H1 (cell line): ENCODE results near the gene SMAD1. TPM values are rescaled to one million over a fixed set of nuclear protein-coding genes. Genes with fewer than 3 reads are reported as not detected.
"Not testable (repeated sequence)": the region's sequence is repeated elsewhere in the genome, so short reads cannot be mapped to it uniquely, and the experiment has no call there.

Source experiments
- CTCF ChIA-PET: fragments of 300-600 bp; sonication (Branson Sonifier 250); formaldehyde crosslinking; loops from one replicate; lab custom pipeline; 2021; ENCODE audit not compliant: partially characterized antibody; lab: Charles Lee
- POLR2A ChIA-PET: fragments of 300-600 bp; sonication (Branson Sonifier 250); formaldehyde crosslinking; loops from one replicate; lab custom pipeline; 2021; ENCODE audit warnings: inconsistent platforms; ENCODE audit not compliant: partially characterized antibody; lab: Charles Lee
- DNase-seq, 2 experiments: peaks; one replicate each; pipeline versions ENCODE4 v3.0.0 to v3.0.0-alpha.2; 2010 to 2022; ENCODE audit warnings: low spot score in 2 of 2, low read depth in 1 of 2, mixed read lengths in 1 of 2
- FAIRE-seq: peaks from 2 replicates; lab custom pipeline; 2011; peaks lifted over from hg19 to GRCh38; lab: Jason Lieb, UNC
- H2AFZ ChIP-seq: 2 replicates; pipeline ENCODE4 v1.8.1; 2012; ENCODE audit warnings: low read length, inconsistent platforms
- H2AK5ac ChIP-seq: 2 replicates; pipeline ENCODE4 v1.6.1; 2013; ENCODE audit warnings: low read depth, low read length
- H2BK120ac ChIP-seq: replicated peaks from 2 replicates; pipeline ENCODE3; 2013; ENCODE audit warnings: low read depth, low read length, inconsistent platforms
- H2BK12ac ChIP-seq: 2 replicates; pipeline ENCODE4 v1.6.1; 2013; ENCODE audit warnings: low read depth, low read length
- H2BK15ac ChIP-seq: 2 replicates; pipeline ENCODE4 v1.6.1; 2013; ENCODE audit warnings: low read length
- H2BK20ac ChIP-seq: 2 replicates; pipeline ENCODE4 v1.6.1; 2013; ENCODE audit warnings: low read length
- H2BK5ac ChIP-seq: 2 replicates; pipeline ENCODE4 v1.6.1; 2013; ENCODE audit warnings: low read depth, low read length
- H3K14ac ChIP-seq: 2 replicates; pipeline ENCODE4 v1.6.1; 2013; ENCODE audit warnings: inconsistent platforms; ENCODE audit not compliant: insufficient read length
- H3K18ac ChIP-seq: 2 replicates; pipeline ENCODE4 v1.6.1; 2013; ENCODE audit warnings: low read length; ENCODE audit errors: extremely low read depth
- H3K23ac ChIP-seq: 2 replicates; pipeline ENCODE4 v1.6.1; 2013; ENCODE audit warnings: inconsistent platforms; ENCODE audit not compliant: insufficient read length
- H3K23me2 ChIP-seq: 2 replicates; pipeline ENCODE4 v1.6.1; 2013; ENCODE audit warnings: low read depth, low read length
- H3K27ac ChIP-seq: 2 replicates; pipeline ENCODE4 v1.6.1; 2011; ENCODE audit warnings: low read depth, low read length, inconsistent platforms
- H3K27me3 ChIP-seq, 4 experiments: replicated peaks in 1 of 4; 1 replicate in 1 of 4; 2 replicates in 3 of 4; pipeline versions ENCODE4 v1.6.1 to v1.8.1; 2011 to 2013; ENCODE audit warnings: low read length in 3 of 4, mild to moderate bottlenecking in 3 of 4, inconsistent platforms in 2 of 4, mixed read lengths in 2 of 4, moderate library complexity in 1 of 4; ENCODE audit not compliant: control insufficient read depth in 3 of 4, insufficient read depth in 3 of 4; ENCODE audit errors: extremely low read depth in 1 of 4
- H3K36me3 ChIP-seq, 4 experiments: 2 replicates each; pipeline versions ENCODE4 v1.6.1 to v1.8.1; 2011 to 2013; ENCODE audit warnings: mild to moderate bottlenecking in 4 of 4, low read length in 3 of 4, moderate library complexity in 2 of 4, control low read depth in 1 of 4, inconsistent platforms in 1 of 4; ENCODE audit not compliant: insufficient read depth in 4 of 4, control insufficient read depth in 2 of 4
- H3K4ac ChIP-seq: replicated peaks from 2 replicates; pipeline ENCODE3; 2013; ENCODE audit warnings: low read length, low read depth, mixed read lengths, inconsistent platforms; ENCODE audit not compliant: insufficient read length
- H3K4me1 ChIP-seq, 4 experiments: replicated peaks in 1 of 4; 1 replicate in 1 of 4; 2 replicates in 3 of 4; pipeline versions ENCODE4 v1.6.1 to v1.8.1; 2011 to 2013; ENCODE audit warnings: low read length in 3 of 4, inconsistent platforms in 2 of 4, mixed read lengths in 1 of 4; ENCODE audit not compliant: insufficient read depth in 4 of 4, control insufficient read depth in 3 of 4
- H3K4me2 ChIP-seq, 2 experiments: 2 replicates each; pipeline versions ENCODE4 v1.6.1 to v1.8.1; 2011 to 2013; ENCODE audit warnings: low read depth in 2 of 2, low read length in 2 of 2, control low read depth in 1 of 2, inconsistent platforms in 1 of 2, mild to moderate bottlenecking in 1 of 2; ENCODE audit not compliant: insufficient read depth in 1 of 2
- H3K4me3 ChIP-seq, 4 experiments: fragments of 200-600, 300-600 bp in 1 of 4; sonication (generic), shearing (Covaris generic), sonication (Bioruptor Twin) in 1 of 4; 2 replicates each; pipeline versions ENCODE4 v1.5.1 to v1.8.1; 2011 to 2016; ENCODE audit warnings: low read length in 4 of 4, low read depth in 3 of 4, control low read depth in 2 of 4, inconsistent platforms in 2 of 4, mild to moderate bottlenecking in 2 of 4, mixed read lengths in 1 of 4, moderate library complexity in 1 of 4; ENCODE audit not compliant: insufficient read depth in 2 of 4; ENCODE audit errors: extremely low read depth in 1 of 4
- H3K56ac ChIP-seq: replicated peaks from 2 replicates; pipeline ENCODE3; 2013; ENCODE audit warnings: low read depth, mild to moderate bottlenecking, mixed read lengths, low read length, inconsistent platforms; ENCODE audit not compliant: insufficient read length
- H3K79me1 ChIP-seq: 2 replicates; pipeline ENCODE4 v1.6.1; 2013; ENCODE audit warnings: low read depth, low read length, control low read depth
- H3K79me2 ChIP-seq, 2 experiments: 2 replicates each; pipeline versions ENCODE4 v1.6.1 to v1.8.1; 2012 to 2013; ENCODE audit warnings: low read length in 2 of 2, mild to moderate bottlenecking in 2 of 2, inconsistent platforms in 1 of 2; ENCODE audit not compliant: insufficient read depth in 2 of 2, control insufficient read depth in 1 of 2
- H3K9ac ChIP-seq, 4 experiments: replicated peaks in 1 of 4; 1 replicate in 1 of 4; 2 replicates in 3 of 4; pipeline versions ENCODE4 v1.6.1 to v1.8.1; 2011 to 2013; ENCODE audit warnings: low read depth in 3 of 4, low read length in 3 of 4, control low read depth in 2 of 4, mild to moderate bottlenecking in 2 of 4, moderate library complexity in 2 of 4, inconsistent platforms in 1 of 4; ENCODE audit errors: extremely low read depth in 1 of 4
- H3K9me3 ChIP-seq, 2 experiments: 2 replicates each; pipeline versions ENCODE4 v1.6.1 to v1.8.1; 2012 to 2013; ENCODE audit warnings: mild to moderate bottlenecking in 2 of 2, moderate library complexity in 2 of 2, control low read depth in 1 of 2, inconsistent platforms in 1 of 2, low read depth in 1 of 2, low read length in 1 of 2, mixed read lengths in 1 of 2; ENCODE audit not compliant: insufficient read depth in 2 of 2
- H4K20me1 ChIP-seq, 2 experiments: replicated peaks in 1 of 2; 2 replicates each; pipeline versions ENCODE3 to v1.8.1; 2011 to 2013; ENCODE audit warnings: inconsistent platforms in 2 of 2, low read length in 2 of 2, mild to moderate bottlenecking in 1 of 2; ENCODE audit not compliant: insufficient read depth in 2 of 2, control insufficient read depth in 1 of 2
- H4K5ac ChIP-seq: 2 replicates; pipeline ENCODE4 v1.6.1; 2013; ENCODE audit warnings: low read length, low read depth, mixed read lengths, inconsistent platforms; ENCODE audit not compliant: insufficient read length
- H4K8ac ChIP-seq: 2 replicates; pipeline ENCODE4 v1.8.0; 2013; ENCODE audit warnings: mild to moderate bottlenecking, moderate library complexity, low read length, inconsistent platforms; ENCODE audit not compliant: insufficient read depth; ENCODE audit errors: extremely low read depth
- H4K91ac ChIP-seq: replicated peaks from 2 replicates; pipeline ENCODE3; 2013; ENCODE audit warnings: low read length, mixed read lengths, inconsistent platforms; ENCODE audit not compliant: insufficient read length
- CHD2 ChIP-seq: IDR thresholded peaks from 2 replicates; pipeline ENCODE4 v1.6.1; 2012; ENCODE audit warnings: low read length, improper control_type of control experiment
- RAD21 ChIP-seq, 2 experiments: IDR thresholded peaks in 1 of 2; conservative IDR thresholded peaks in 1 of 2; 2 replicates each; pipeline ENCODE4 v1.6.1; 2011; ENCODE audit warnings: low read depth in 2 of 2, low read length in 2 of 2, improper control_type of control experiment in 1 of 2, inconsistent platforms in 1 of 2, mild to moderate bottlenecking in 1 of 2, moderate library complexity in 1 of 2
- TCF12 ChIP-seq: IDR thresholded peaks from 2 replicates; pipeline ENCODE4 v1.6.1; 2011; ENCODE audit warnings: low read depth, mild to moderate bottlenecking, low read length
- WGBS, 2 experiments: shearing (Covaris generic) in 1 of 2; methylation state at CpG; one replicate each; pipeline versions ENCODE4 v1.1.6 to v1.1.7; 2013 to 2015; ENCODE audit warnings: low lambda C conversion rate in 2 of 2, mixed read lengths in 2 of 2, inconsistent platforms in 1 of 2, low coverage in 1 of 2, missing lambda C conversion rate in 1 of 2; ENCODE audit not compliant: insufficient replicate concordance in 2 of 2, insufficient coverage in 1 of 2, insufficient read length in 1 of 2; ENCODE audit errors: extremely low coverage in 1 of 2, missing lambda C conversion rate in 1 of 2; 5-methylcytosine and 5-hydroxymethylcytosine counted together
- polyA plus RNA-seq, 7 experiments: library from polyadenylated mRNA; depleted of rRNA in 3 of 7; stranded (reverse) in 5 of 7; unstranded in 2 of 7; fragments of >200 nt in 5 of 7; fragments of 200-250 nt in 2 of 7; gene quantifications; 1 replicate in 5 of 7; 2 replicates in 1 of 7; 4 replicates in 1 of 7; pipeline versions ENCODE4 v1.2.1 to v1.2.3, GENCODE V29; 2011 to 2013; ENCODE audit warnings: missing spikeins in 2 of 7, mixed read lengths in 2 of 7
- total RNA-seq: library from RNA; stranded (reverse); fragmentation: NEBNext Ultra II Directional; extraction: Animal tissue kit (Norgen Biotek cat#: 25700); gene quantifications from 2 replicates; pipeline ENCODE4 v1.2.1, GENCODE V29; 2021

The SMAD1 gene
- total and polyA plus RNA-seq, 2 of the 8 experiments (the other 6 are each of a cell fraction or from before 2014, with no cell fraction given): 22.6 to 25.3 TPM

- TF ChIP-seq RAD21 (IDR thresholded peaks at IDR 0.05 in 1 of 2, conservative IDR thresholded peaks at IDR 0.05 in 1 of 2; ENCODE audit: low read depth in 2 of 2, low read length in 2 of 2): no peak
- TF ChIP-seq TCF12: no peak
- TF ChIP-seq CHD2: no peak
These were observed 85.9 kb downstream of the SMAD1 start (continued) for GRCh38 chr4:145567516-145567915.

GRCh38 chr4:145574546-145574945 is 92.9 kb downstream of the SMAD1 start:
- H3K9ac ChIP-seq, H2AK5ac ChIP-seq, H3K23me2 ChIP-seq, H3K4me2 ChIP-seq, H3K27ac ChIP-seq, H2BK20ac ChIP-seq, POLR2A ChIA-PET, H4K8ac ChIP-seq, H3K56ac ChIP-seq, DNase-seq, H3K4ac ChIP-seq, H3K9me3 ChIP-seq, H4K5ac ChIP-seq, H3K4me3 ChIP-seq, H2BK120ac ChIP-seq, H3K23ac ChIP-seq, FAIRE-seq, H4K91ac ChIP-seq, H3K27me3 ChIP-seq, H3K79me2 ChIP-seq, H3K4me1 ChIP-seq, H2BK15ac ChIP-seq, H4K20me1 ChIP-seq, H3K79me1 ChIP-seq, H2BK12ac ChIP-seq, H3K14ac ChIP-seq, H2BK5ac ChIP-seq, H3K18ac ChIP-seq, H3K36me3 ChIP-seq: not testable (repeated sequence)
- CTCF ChIA-PET: interaction anchor here (1.1 to 2.4 kb wide), 2 partner anchors 17 to 521 kb away, joined by 3 to 6 read pairs; no protein-coding TSS in a partner anchor
- WGBS, 2 experiments: 91% methylated on average over 7 of the region's 7 CpGs; no CpG with 5 or more reads in 1 of the 2 experiments
- 0 out of 2 replicates have a peak overlapping the region, but pooled peaks have one; percentile 22 for H2AFZ ChIP-seq
